ENCODE data around the gene MCC.

The MCC gene

GRCh38 chr5:113067635-113068344 lies 420.5 kb downstream of the MCC start:
- no peak overlapping the region for H3K9ac ChIP-seq (ENCODE audit: low read depth, low read length)
- no peaks in the 10 kb centered on the region for H3K9me3 ChIP-seq (ENCODE audit: control insufficient read depth, insufficient read depth, low read length)
- H3K27me3 ChIP-seq (ENCODE audit: control insufficient read depth, insufficient read depth, low read length) = peaks cover 2% of the 10 kb centered on the region
- H3K4me3 ChIP-seq (ENCODE audit: low read depth, low read length) = no peak overlapping the region
- no peaks in the 10 kb centered on the region for H3K36me3 ChIP-seq (ENCODE audit: control insufficient read depth, insufficient read depth, low read length)
- peaks cover 11% of the 10 kb centered on the region for H3K4me1 ChIP-seq (ENCODE audit: control insufficient read depth, insufficient read depth, low read length)

GRCh38 chr5:113065626-113066025 lies 422.6 kb downstream of the MCC start:
- no peak overlapping the region for H3K9ac ChIP-seq (ENCODE audit: low read depth, low read length)
- no peak overlapping the region for H3K4me3 ChIP-seq (ENCODE audit: low read depth, low read length)
- no peaks in the 10 kb centered on the region for H3K9me3 ChIP-seq (ENCODE audit: control insufficient read depth, insufficient read depth, low read length)
- no peaks in the 10 kb centered on the region for H3K27me3 ChIP-seq (ENCODE audit: control insufficient read depth, insufficient read depth, low read length)
- H3K36me3 ChIP-seq (ENCODE audit: control insufficient read depth, insufficient read depth, low read length) = no peaks in the 10 kb centered on the region
- H3K4me1 ChIP-seq (ENCODE audit: control insufficient read depth, insufficient read depth, low read length) = peaks cover 4% of the 10 kb centered on the region

GRCh38 chr5:113064806-113065205 lies 423.4 kb downstream of the MCC start:
- H3K27me3 ChIP-seq (ENCODE audit: control insufficient read depth, insufficient read depth, low read length) = no peaks in the 10 kb centered on the region
- H3K4me3 ChIP-seq (ENCODE audit: low read depth, low read length) = no peak overlapping the region
- H3K4me1 ChIP-seq (ENCODE audit: control insufficient read depth, insufficient read depth, low read length) = peaks cover under 1% of the 10 kb centered on the region
- H3K9me3 ChIP-seq (ENCODE audit: control insufficient read depth, insufficient read depth, low read length) = no peaks in the 10 kb centered on the region
- no peak overlapping the region for H3K9ac ChIP-seq (ENCODE audit: low read depth, low read length)
- no peaks in the 10 kb centered on the region for H3K36me3 ChIP-seq (ENCODE audit: control insufficient read depth, insufficient read depth, low read length)

- no peaks in the 10 kb centered on the region for H3K4me1 ChIP-seq (ENCODE audit: control insufficient read depth, insufficient read depth, low read length)
- no peak overlapping the region for H3K9ac ChIP-seq (ENCODE audit: low read depth, low read length)
- H3K4me3 ChIP-seq (ENCODE audit: low read depth, low read length) = no peak overlapping the region
- H3K36me3 ChIP-seq (ENCODE audit: control insufficient read depth, insufficient read depth, low read length) = no peaks in the 10 kb centered on the region
- no peaks in the 10 kb centered on the region for H3K9me3 ChIP-seq (ENCODE audit: control insufficient read depth, insufficient read depth, low read length)
- no peaks in the 10 kb centered on the region for H3K27me3 ChIP-seq (ENCODE audit: control insufficient read depth, insufficient read depth, low read length)
These were observed 424.3 kb downstream of the MCC start for GRCh38 chr5:113063927-113064326.

GRCh38 chr5:113062869-113063508 lies 425.3 kb downstream of the MCC start:
- no peak overlapping the region for H3K4me3 ChIP-seq (ENCODE audit: low read depth, low read length)
- no peaks in the 10 kb centered on the region for H3K9me3 ChIP-seq (ENCODE audit: control insufficient read depth, insufficient read depth, low read length)
- H3K27me3 ChIP-seq (ENCODE audit: control insufficient read depth, insufficient read depth, low read length) = no peaks in the 10 kb centered on the region
- no peak overlapping the region for H3K9ac ChIP-seq (ENCODE audit: low read depth, low read length)
- H3K36me3 ChIP-seq (ENCODE audit: control insufficient read depth, insufficient read depth, low read length) = no peaks in the 10 kb centered on the region
- H3K4me1 ChIP-seq (ENCODE audit: control insufficient read depth, insufficient read depth, low read length) = no peaks in the 10 kb centered on the region

- Histone ChIP-seq H3K4me1 (ENCODE audit: control insufficient read depth, insufficient read depth, low read length) (no peaks in the 10 kb centered on the region), H3K9ac (ENCODE audit: low read depth, low read length) (no peak overlapping the region), H3K36me3 (ENCODE audit: control insufficient read depth, insufficient read depth, low read length) (no peaks in the 10 kb centered on the region), H3K9me3 (ENCODE audit: control insufficient read depth, insufficient read depth, low read length) (no peaks in the 10 kb centered on the region), H3K27me3 (ENCODE audit: control insufficient read depth, insufficient read depth, low read length) (no peaks in the 10 kb centered on the region), H3K4me3 (ENCODE audit: low read depth, low read length) (no peak overlapping the region)
These were observed 426.1 kb downstream of the MCC start for GRCh38 chr5:113061846-113062780.

- no peaks in the 10 kb centered on the region for H3K27me3 ChIP-seq (ENCODE audit: control insufficient read depth, insufficient read depth, low read length)
- H3K4me3 ChIP-seq (ENCODE audit: low read depth, low read length) = no peak overlapping the region
- H3K4me1 ChIP-seq (ENCODE audit: control insufficient read depth, insufficient read depth, low read length) = no peaks in the 10 kb centered on the region
- H3K9me3 ChIP-seq (ENCODE audit: control insufficient read depth, insufficient read depth, low read length) = no peaks in the 10 kb centered on the region
- H3K36me3 ChIP-seq (ENCODE audit: control insufficient read depth, insufficient read depth, low read length) = no peaks in the 10 kb centered on the region
- H3K9ac ChIP-seq (ENCODE audit: low read depth, low read length) = no peak overlapping the region
These were observed 427.7 kb downstream of the MCC start for GRCh38 chr5:113060408-113061025.

GRCh38 chr5:113059232-113060040 lies 428.8 kb downstream of the MCC start:
- Histone ChIP-seq H3K9ac (ENCODE audit: low read depth, low read length) (no peak overlapping the region), H3K4me3 (ENCODE audit: low read depth, low read length) (no peak overlapping the region), H3K36me3 (ENCODE audit: control insufficient read depth, insufficient read depth, low read length) (no peaks in the 10 kb centered on the region), H3K9me3 (ENCODE audit: control insufficient read depth, insufficient read depth, low read length) (no peaks in the 10 kb centered on the region), H3K27me3 (ENCODE audit: control insufficient read depth, insufficient read depth, low read length) (no peaks in the 10 kb centered on the region), H3K4me1 (ENCODE audit: control insufficient read depth, insufficient read depth, low read length) (no peaks in the 10 kb centered on the region)

- no peaks in the 10 kb centered on the region for H3K36me3 ChIP-seq (ENCODE audit: control insufficient read depth, insufficient read depth, low read length)
- H3K9ac ChIP-seq (ENCODE audit: low read depth, low read length) = no peak overlapping the region
- H3K9me3 ChIP-seq (ENCODE audit: control insufficient read depth, insufficient read depth, low read length) = no peaks in the 10 kb centered on the region
- no peak overlapping the region for H3K4me3 ChIP-seq (ENCODE audit: low read depth, low read length)
- H3K27me3 ChIP-seq (ENCODE audit: control insufficient read depth, insufficient read depth, low read length) = no peaks in the 10 kb centered on the region
- no peaks in the 10 kb centered on the region for H3K4me1 ChIP-seq (ENCODE audit: control insufficient read depth, insufficient read depth, low read length)
These were observed 429.5 kb downstream of the MCC start for GRCh38 chr5:113058706-113059226.

GRCh38 chr5:113058269-113058668 lies 430.0 kb downstream of the MCC start:
- Histone ChIP-seq H3K4me1 (ENCODE audit: control insufficient read depth, insufficient read depth, low read length) (no peaks in the 10 kb centered on the region), H3K9ac (ENCODE audit: low read depth, low read length) (no peak overlapping the region), H3K4me3 (ENCODE audit: low read depth, low read length) (no peak overlapping the region), H3K27me3 (ENCODE audit: control insufficient read depth, insufficient read depth, low read length) (no peaks in the 10 kb centered on the region), H3K9me3 (ENCODE audit: control insufficient read depth, insufficient read depth, low read length) (no peaks in the 10 kb centered on the region), H3K36me3 (ENCODE audit: control insufficient read depth, insufficient read depth, low read length) (peaks cover 3% of the 10 kb centered on the region)

All from iPS-15b (cell line).